K562 (cell line): ENCODE measurements around the gene BNIP3. TPM values are rescaled to one million over a fixed set of nuclear protein-coding genes. Genes with fewer than 3 reads are reported as not detected.

Experiments used
- ATAC-seq: fragments of 200-7000 bp; cut with Tn5 transposase; 3 replicates; pipeline ENCODE4 v1.9.1; 2020; ENCODE audit warnings: moderate library complexity
- BruUV-seq: library from RNA; stranded (reverse); fragments of 400-500 nt; replicated peaks from 2 replicates; lab custom pipeline; 2021; lab: Mats Ljungman, UMichigan
- CTCF ChIA-PET: fragments of 300-600 bp; formaldehyde crosslinking; extraction: SDS; loops from one replicate; lab custom pipeline; 2021; ENCODE audit warnings: low intra/inter-chr PET ratio; lab: Yijun Ruan, JAX
- POLR2A ChIA-PET: fragments of 300-600, 350-650 bp; sonication (Branson Sonifier 250); formaldehyde crosslinking; extraction: SDS; loops from one replicate; lab custom pipeline; 2021; ENCODE audit warnings: antibody characterized with exemption, inconsistent platforms; lab: Yijun Ruan, JAX
- DNase-seq, 4 experiments: peaks; one replicate each; pipeline versions ENCODE4 v3.0.0 to v3.0.0-alpha.2; 2011 to 2018; ENCODE audit warnings: low spot score in 3 of 4, mixed read lengths in 3 of 4; ENCODE audit errors: extremely low read depth in 1 of 4
- FAIRE-seq: peaks from 2 replicates; lab custom pipeline; 2011; peaks lifted over from hg19 to GRCh38; lab: Jason Lieb, UNC
- H2AFZ ChIP-seq: 2 replicates; pipeline ENCODE4 v1.6.0; 2011; ENCODE audit warnings: low read depth, low read length, control low read depth, inconsistent platforms
- H3K27ac ChIP-seq: fragments of 200-600 bp; 3 replicates; pipeline ENCODE4 v1.8.0; 2011; ENCODE audit warnings: low read depth, mild to moderate bottlenecking, control low read depth, inconsistent platforms, low read length, moderate library complexity, mixed read lengths; ENCODE audit errors: extremely low read depth
- H3K27me3 ChIP-seq, 2 experiments: fragments of 300-600 bp in 1 of 2; 2 replicates in 1 of 2; 3 replicates in 1 of 2; pipeline versions ENCODE4 v1.6.0 to v1.8.0; 2011; ENCODE audit warnings: inconsistent platforms in 2 of 2, low read length in 2 of 2, mild to moderate bottlenecking in 1 of 2, mixed read lengths in 1 of 2, moderate library complexity in 1 of 2; ENCODE audit not compliant: control insufficient read depth in 2 of 2, insufficient read depth in 2 of 2
- H3K36me3 ChIP-seq: fragments of 300-600 bp; 3 replicates; pipeline ENCODE4 v1.8.0; 2011; ENCODE audit warnings: mild to moderate bottlenecking, low read length, inconsistent platforms; ENCODE audit not compliant: control insufficient read depth, insufficient read depth
- H3K4me1 ChIP-seq, 2 experiments: fragments of 200-600 bp in 1 of 2; replicated peaks in 1 of 2; 2 replicates in 1 of 2; 3 replicates in 1 of 2; pipeline versions ENCODE4 v1.5.1 to v1.8.0; 2011; ENCODE audit warnings: inconsistent platforms in 2 of 2, low read length in 2 of 2, mild to moderate bottlenecking in 1 of 2, mixed read lengths in 1 of 2, moderate library complexity in 1 of 2; ENCODE audit not compliant: control insufficient read depth in 2 of 2, insufficient read depth in 2 of 2
- H3K4me2 ChIP-seq: 2 replicates; pipeline ENCODE4 v1.6.1; 2011; ENCODE audit warnings: low read length, control low read depth, inconsistent platforms, mixed read lengths; ENCODE audit not compliant: insufficient read depth
- H3K4me3 ChIP-seq: fragments of 200-600 bp; sonication (generic), shearing (Covaris generic); 2 replicates; pipeline ENCODE4 v1.5.1; 2016; ENCODE audit warnings: control low read depth, inconsistent platforms
- H3K79me2 ChIP-seq: fragments of 200-600 bp; 3 replicates; pipeline ENCODE4 v1.8.0; 2011; ENCODE audit warnings: low read length, inconsistent platforms; ENCODE audit not compliant: control insufficient read depth, insufficient read depth
- H3K9ac ChIP-seq, 2 experiments: 2 replicates each; pipeline versions ENCODE4 v1.6.0 to v1.6.1; 2011; ENCODE audit warnings: low read depth in 2 of 2, low read length in 2 of 2, control low read depth in 1 of 2, inconsistent platforms in 1 of 2, mild to moderate bottlenecking in 1 of 2, mixed read lengths in 1 of 2; ENCODE audit not compliant: insufficient read depth in 1 of 2
- H3K9me1 ChIP-seq: one replicate; pipeline ENCODE4 v1.6.0; 2011; ENCODE audit warnings: inconsistent platforms, mild to moderate bottlenecking, low read length, moderate library complexity; ENCODE audit not compliant: control insufficient read depth, insufficient read depth
- H3K9me3 ChIP-seq: replicated peaks from 2 replicates; pipeline ENCODE4 v1.5.1; 2011; ENCODE audit warnings: low read depth, low read length, inconsistent platforms; ENCODE audit not compliant: control insufficient read depth, insufficient read depth
- H4K20me1 ChIP-seq: replicated peaks from 2 replicates; pipeline ENCODE4 v1.6.1; 2011; ENCODE audit warnings: low read length, inconsistent platforms, mixed read lengths; ENCODE audit not compliant: control insufficient read depth, insufficient read depth
- HIVEP1 ChIP-seq: fragments of 250-450 bp; sonication (Bioruptor Pico); IDR thresholded peaks from 2 replicates; pipeline ENCODE4 v1.4.0; 2020; ENCODE audit warnings: mild to moderate bottlenecking
- KDM4B ChIP-seq, 2 experiments: fragments of 450-650 bp in 1 of 2; sonication (generic) in 1 of 2; IDR thresholded peaks; 2 replicates each; pipeline ENCODE4 v1.6.1; 2016 to 2017; ENCODE audit warnings: borderline replicate concordance in 2 of 2, antibody characterized with exemption in 1 of 2, low read depth in 1 of 2, mild to moderate bottlenecking in 1 of 2
- MAFK ChIP-seq: IDR thresholded peaks from 2 replicates; pipeline ENCODE4 v1.6.1; 2011; ENCODE audit warnings: low read length, improper control_type of control experiment
- MAZ ChIP-seq, 2 experiments: fragments of 450-650 bp in 1 of 2; sonication (generic) in 1 of 2; formaldehyde crosslinking; IDR thresholded peaks in 1 of 2; conservative IDR thresholded peaks in 1 of 2; 2 replicates each; pipeline versions ENCODE4 v1.4.0 to v1.5.0; 2020; ENCODE audit warnings: mild to moderate bottlenecking in 1 of 2, missing genetic modification reagents in 1 of 2
- NUFIP1 ChIP-seq: fragments of 450-650 bp; IDR thresholded peaks from 2 replicates; pipeline ENCODE4 v1.6.1; 2018; ENCODE audit not compliant: partially characterized antibody
- POLR3A ChIP-seq: IDR thresholded peaks from 2 replicates; pipeline ENCODE4 v1.6.1; 2011; ENCODE audit warnings: borderline replicate concordance, mild to moderate bottlenecking, moderate library complexity; ENCODE audit not compliant: insufficient read length, insufficient read depth; ENCODE audit errors: extremely low read depth
- POLR3G ChIP-seq: IDR thresholded peaks from 2 replicates; pipeline ENCODE4 v1.6.1; 2011; ENCODE audit not compliant: insufficient read length, insufficient replicate concordance; ENCODE audit errors: extremely low read depth
- PPARD ChIP-seq: fragments of 250-450 bp; sonication (Bioruptor Pico); IDR thresholded peaks from 2 replicates; pipeline ENCODE4 v1.8.0; 2022; ENCODE audit warnings: inconsistent platforms, mild to moderate bottlenecking, moderate library complexity
- RBM17 ChIP-seq: fragments of 200-400 bp; formaldehyde crosslinking; IDR thresholded peaks from 2 replicates; pipeline ENCODE4 v1.6.1; 2017; ENCODE audit warnings: low read depth, mild to moderate bottlenecking, low read length, borderline replicate concordance
- SIN3B ChIP-seq: fragments of 450-650 bp; IDR thresholded peaks from 2 replicates; pipeline ENCODE4 v1.6.1; 2017; ENCODE audit warnings: low read depth, mild to moderate bottlenecking, moderate library complexity
- ZNF121 ChIP-seq: sonication (generic); formaldehyde crosslinking; conservative IDR thresholded peaks from 2 replicates; pipeline ENCODE4 v1.8.0; 2022; ENCODE audit warnings: missing genetic modification reagents
- ZNF175 ChIP-seq: fragments of 200-800 bp; sonication (Bioruptor generic); IDR thresholded peaks from 2 replicates; pipeline ENCODE4 v1.6.1; 2016; ENCODE audit warnings: low read depth, mild to moderate bottlenecking, missing genetic modification characterization, missing compliant biosample characterization
- ZNF445 ChIP-seq: fragments of 250-450 bp; sonication (Bioruptor Pico); IDR thresholded peaks from 2 replicates; pipeline ENCODE4 v1.4.0; 2020; ENCODE audit warnings: low read depth, mild to moderate bottlenecking, moderate library complexity
- ZNF766 ChIP-seq: fragments of 200-800 bp; sonication (Bioruptor generic); conservative IDR thresholded peaks from 2 replicates; pipeline ENCODE4 v1.6.1; 2016; ENCODE audit warnings: missing genetic modification characterization, missing compliant biosample characterization
- WGBS: fragments of 100-300 bp; shearing (Covaris generic); methylation state at CpG from one replicate; pipeline ENCODE4 v1.1.6; 2016; ENCODE audit warnings: low coverage, mixed read lengths; ENCODE audit not compliant: insufficient coverage; ENCODE audit errors: missing lambda C conversion rate; 5-methylcytosine and 5-hydroxymethylcytosine counted together
- in situ Hi-C: fragments of 300-500 bp; cut with MboI; formaldehyde crosslinking; loops from 4 replicates; pipeline ENCODE4 v1.15.0; 2018; ENCODE audit warnings: inconsistent platforms, mixed read lengths
- intact Hi-C: fragments of 100-400 bp; cut with micrococcal nuclease; formaldehyde crosslinking; loops from 2 replicates; pipeline ENCODE4 v1.14.2; 2022
- polyA plus RNA-seq, 8 experiments: library from polyadenylated mRNA; depleted of rRNA in 4 of 8; stranded (reverse) in 5 of 8; unstranded in 3 of 8; fragments of >200 nt; fragmentation: Nextera tagmentation in 2 of 8; fragmentation: Illumina TruSeq in 1 of 8; extraction: Ambion mirVana in 2 of 8; extraction: Trizol in 1 of 8; gene quantifications; 2 replicates each; pipeline versions ENCODE4 v1.2.1 to v1.2.3, GENCODE V29; 2011 to 2014; ENCODE audit warnings: inconsistent platforms in 1 of 8, missing spikeins in 1 of 8
- total RNA-seq, 7 experiments: library from RNA; depleted of rRNA in 6 of 7; stranded (reverse); fragments of >200 nt in 6 of 7; fragmentation: Illumina TruSeq in 2 of 7; extraction: Trizol in 2 of 7; gene quantifications; 2 replicates each; pipeline versions ENCODE4 v1.2.1 to v1.2.3, GENCODE V29; 2011 to 2021; ENCODE audit warnings: low replicate concordance in 1 of 7
- TF ChIP-seq, protein P1 (sequence below): fragments of 250-450 bp; sonication (Bioruptor Pico); IDR thresholded peaks from 2 replicates; pipeline ENCODE4 v1.9.0; 2021; ENCODE audit warnings: mild to moderate bottlenecking, inconsistent platforms

The BNIP3 gene
- total and polyA plus RNA-seq, 9 of the 15 experiments (the other 6 are each of a cell fraction or from before 2014, with no cell fraction given): 9.2 to 119 (median 42.2) TPM

DNA sequence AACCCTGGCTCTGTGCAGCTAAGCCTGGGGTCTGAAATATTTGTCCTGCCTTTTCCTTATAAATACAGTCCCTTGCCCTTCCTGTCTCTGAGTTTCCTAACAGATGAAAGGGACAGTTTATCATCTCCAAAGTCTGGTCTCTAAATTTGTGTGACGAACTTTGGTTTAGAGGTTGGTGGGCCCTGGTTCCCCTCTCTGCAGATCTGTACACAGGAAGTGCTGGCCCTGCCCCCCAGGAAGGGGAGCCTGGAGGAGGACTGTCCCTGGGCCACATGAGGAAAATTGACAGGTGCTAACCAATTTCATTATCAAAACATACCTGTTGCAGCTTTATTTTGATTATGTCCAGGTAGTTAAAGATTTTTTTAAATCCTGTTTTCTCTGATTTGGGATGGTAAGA is 46.5 kb downstream of the BNIP3 start:
- TF ChIP-seq POLR3G (no peak), ZNF766 (CRISPR knock-in tag) (no peak), NUFIP1 (no peak), RBM17 (no peak)
- H3K36me3 ChIP-seq: peaks cover 57% of the 10 kb centered on the region; the same call in 2 of the 3 replicates
- no peaks in the 10 kb centered on the region for H3K9me3 ChIP-seq
- in situ Hi-C loops (no loop called here), intact Hi-C loops (no loop called here)
- no peak overlapping the region for H2AFZ ChIP-seq
- no peak overlapping the region for H3K4me2 ChIP-seq
- FAIRE-seq (no peak), DNase-seq (no peak), ATAC-seq (no peak)
- H3K9me1 ChIP-seq: no peaks in the 10 kb centered on the region
- 100% methylated on average over 1 of the region's 1 CpG for WGBS
- no peak overlapping the region for H3K27ac ChIP-seq
- no peaks in the 10 kb centered on the region; the same call in 1 of the 2 replicates for H4K20me1 ChIP-seq
- H3K27me3 ChIP-seq: no peaks in the 10 kb centered on the region
- H3K4me1 ChIP-seq: peaks cover 16 to 26% of the 10 kb centered on the region in 2 experiments; a peak in 4 of 5 replicates
- H3K9ac ChIP-seq: no peak overlapping the region
- ChIA-PET CTCF (no interaction called here), POLR2A (no interaction called here)
- H3K79me2 ChIP-seq: peaks cover 71% of the 10 kb centered on the region
- H3K4me3 ChIP-seq: no peak overlapping the region
- BruUV-seq: no TSS peak

DNA sequence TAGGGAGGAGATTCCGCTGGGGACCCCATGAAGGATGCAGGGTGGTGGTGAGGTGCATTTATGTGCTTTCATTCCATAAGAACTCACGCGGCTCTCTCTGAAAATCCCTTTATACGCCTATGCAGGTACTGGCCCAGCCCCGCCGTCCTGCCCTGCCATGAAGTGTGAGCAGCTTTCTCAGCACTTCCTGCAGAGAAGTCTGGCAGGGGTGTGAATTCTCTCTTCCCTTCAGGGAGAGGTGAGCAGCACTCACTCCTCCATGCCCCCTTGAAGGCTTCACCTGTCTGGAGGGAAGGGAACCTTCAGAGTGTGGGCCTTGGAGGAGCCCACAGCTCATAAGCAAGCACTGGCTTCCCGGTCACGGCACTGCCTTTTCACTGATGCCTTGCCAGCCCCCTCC is 47.0 kb downstream of the BNIP3 start:
- Histone ChIP-seq H3K4me1 (peaks cover 16 to 26% of the 10 kb centered on the region in 2 experiments; a peak in 4 of 5 replicates), H3K79me2 (peaks cover 76% of the 10 kb centered on the region), H3K4me3 (no peak overlapping the region), H3K36me3 (peaks cover 57% of the 10 kb centered on the region; the same call in 2 of the 3 replicates), H3K9ac (peak overlapping the region in 1 of 2 experiments; percentile 4; a peak in 1 of 4 replicates), H3K27ac (no peak overlapping the region), H3K9me1 (no peaks in the 10 kb centered on the region), H3K9me3 (no peaks in the 10 kb centered on the region), H3K27me3 (no peaks in the 10 kb centered on the region), H3K4me2 (no peak overlapping the region), H2AFZ (no peak overlapping the region), H4K20me1 (no peaks in the 10 kb centered on the region; the same call in 1 of the 2 replicates)
- ChIA-PET CTCF (no interaction called here), POLR2A (no interaction called here)
- 97% methylated on average over 5 of the region's 8 CpGs for WGBS
- DNase-seq (no peak), FAIRE-seq (no peak), ATAC-seq (no peak)
- intact Hi-C loops: loop anchor here (5.0 kb wide), 1 partner anchor 42 kb away; no protein-coding TSS in a partner anchor
- no TSS peak for BruUV-seq
- in situ Hi-C loops: loop anchor here (5.0 kb wide), 1 partner anchor 47 kb away; no protein-coding TSS in a partner anchor
- TF ChIP-seq ZNF121 (CRISPR knock-in tag): no peak
- TF ChIP-seq KDM4B (IDR thresholded peaks at IDR 0.05; ENCODE audit: borderline replicate concordance in 2 of 2, low read depth in 1 of 2): no peak
- no peak for TF ChIP-seq POLR3A
- no peak for TF ChIP-seq ZNF175 (CRISPR knock-in tag)
- TF ChIP-seq MAFK: no peak
- no peak for TF ChIP-seq SIN3B
- TF ChIP-seq HIVEP1 (CRISPR knock-in tag): no peak
- TF ChIP-seq ZNF445 (CRISPR knock-in tag): no peak
- TF ChIP-seq, protein P1, sequence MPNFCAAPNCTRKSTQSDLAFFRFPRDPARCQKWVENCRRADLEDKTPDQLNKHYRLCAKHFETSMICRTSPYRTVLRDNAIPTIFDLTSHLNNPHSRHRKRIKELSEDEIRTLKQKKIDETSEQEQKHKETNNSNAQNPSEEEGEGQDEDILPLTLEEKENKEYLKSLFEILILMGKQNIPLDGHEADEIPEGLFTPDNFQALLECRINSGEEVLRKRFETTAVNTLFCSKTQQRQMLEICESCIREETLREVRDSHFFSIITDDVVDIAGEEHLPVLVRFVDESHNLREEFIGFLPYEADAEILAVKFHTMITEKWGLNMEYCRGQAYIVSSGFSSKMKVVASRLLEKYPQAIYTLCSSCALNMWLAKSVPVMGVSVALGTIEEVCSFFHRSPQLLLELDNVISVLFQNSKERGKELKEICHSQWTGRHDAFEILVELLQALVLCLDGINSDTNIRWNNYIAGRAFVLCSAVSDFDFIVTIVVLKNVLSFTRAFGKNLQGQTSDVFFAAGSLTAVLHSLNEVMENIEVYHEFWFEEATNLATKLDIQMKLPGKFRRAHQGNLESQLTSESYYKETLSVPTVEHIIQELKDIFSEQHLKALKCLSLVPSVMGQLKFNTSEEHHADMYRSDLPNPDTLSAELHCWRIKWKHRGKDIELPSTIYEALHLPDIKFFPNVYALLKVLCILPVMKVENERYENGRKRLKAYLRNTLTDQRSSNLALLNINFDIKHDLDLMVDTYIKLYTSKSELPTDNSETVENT (CRISPR knock-in tag): no peak
- no peak for TF ChIP-seq MAZ (CRISPR knock-in tag; conservative IDR thresholded peaks at IDR 0.05 in 1 of 2, IDR thresholded peaks at IDR 0.05 in 1 of 2)
- TF ChIP-seq PPARD (CRISPR knock-in tag): no peak
